Ovary (tissue), 3 donors: ENCODE results near the gene OSBPL6.

Experiments used
- CTCF ChIP-seq, 3 donors: fragments of 450-650 bp in 2 of 3; fragments of 200-600 bp in 1 of 3; IDR thresholded peaks; one replicate each; pipeline versions ENCODE4 v1.5.1 to v1.8.0; 2016 to 2022; ENCODE audit warnings: antibody characterized with exemption in 3 of 3, mild to moderate bottlenecking in 1 of 3
- EP300 ChIP-seq: sonication (generic); formaldehyde crosslinking; IDR thresholded peaks from one replicate; pipeline ENCODE4 v1.6.1; 2017; ENCODE audit warnings: antibody characterized with exemption
- donor health status: DM: no; HTN: no; CAD: no.

DNA sequence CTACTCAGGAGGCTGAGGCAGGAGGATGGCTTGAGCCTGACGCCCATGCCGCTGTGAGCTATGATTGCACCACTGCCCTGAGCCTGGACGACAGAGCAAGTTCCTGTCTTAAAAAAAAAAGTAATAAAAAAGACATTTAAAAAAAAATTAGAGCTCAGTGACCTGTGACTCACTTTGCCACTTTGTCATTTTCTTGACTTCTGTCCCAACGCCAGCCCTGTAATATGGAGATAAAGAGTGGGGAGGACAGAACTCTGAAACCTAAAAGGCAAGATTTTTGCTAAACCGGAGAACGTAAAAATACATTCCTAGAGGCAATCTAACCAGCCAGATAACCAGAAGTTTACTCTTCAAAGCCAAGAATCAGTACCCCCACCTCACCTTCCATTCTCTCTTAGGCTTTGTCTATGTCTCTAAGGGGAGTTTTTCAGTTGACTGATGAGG is 207.7 kb downstream of the OSBPL6 start:
- no peak for TF ChIP-seq CTCF (IDR thresholded peaks at IDR 0.05)
- no peak for TF ChIP-seq EP300
